ENCODE data around the gene VIPR2.
"Not testable (repeated sequence)": the region's sequence is repeated elsewhere in the genome, so short reads cannot be mapped to it uniquely, and the experiment has no call there.

VIPR2 gene

GRCh38 chr7:159088016-159088865 lies 56.4 kb downstream of the VIPR2 start:
- DNase-seq = no peak

- DNase-seq = no peak
These were observed 58.3 kb downstream of the VIPR2 start for GRCh38 chr7:159086301-159086925.

DNA sequence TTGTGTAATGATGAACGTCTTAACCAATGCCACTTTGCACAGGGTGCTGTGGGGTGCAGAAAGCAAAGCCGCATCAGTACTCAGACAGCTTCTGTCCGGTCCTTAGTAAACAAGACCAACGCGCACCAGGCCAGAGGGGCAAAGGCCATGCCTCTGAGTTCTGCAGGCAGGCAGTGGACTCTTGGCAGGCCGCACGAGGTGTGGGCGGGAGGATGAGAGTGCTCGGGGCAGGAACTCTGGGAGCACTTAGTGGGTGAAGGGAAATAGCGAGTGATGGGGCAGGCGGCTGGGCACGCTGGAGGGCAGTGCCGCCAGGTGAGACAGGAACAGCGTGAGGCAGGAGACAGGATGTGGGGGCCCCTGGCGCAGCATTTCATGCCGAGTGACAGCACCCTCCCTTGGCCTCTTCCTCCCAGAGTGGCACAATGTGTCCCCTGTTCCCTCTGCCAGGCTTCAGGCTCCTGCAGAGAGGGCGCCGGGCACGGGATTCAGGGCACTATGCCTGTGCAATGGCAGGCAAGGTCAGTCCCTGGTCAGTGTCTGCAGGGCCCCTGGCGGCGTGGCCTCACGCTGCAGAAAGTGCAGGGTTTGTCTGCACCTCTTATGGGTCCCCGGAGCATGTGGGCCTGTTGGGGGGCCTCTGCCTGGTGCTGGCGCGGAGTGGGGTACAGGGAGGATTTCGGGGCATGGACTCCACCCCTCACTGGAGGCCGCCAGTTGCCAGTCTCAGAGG lies 60.4 kb downstream of the VIPR2 start:
- DNase-seq = no peak

DNA sequence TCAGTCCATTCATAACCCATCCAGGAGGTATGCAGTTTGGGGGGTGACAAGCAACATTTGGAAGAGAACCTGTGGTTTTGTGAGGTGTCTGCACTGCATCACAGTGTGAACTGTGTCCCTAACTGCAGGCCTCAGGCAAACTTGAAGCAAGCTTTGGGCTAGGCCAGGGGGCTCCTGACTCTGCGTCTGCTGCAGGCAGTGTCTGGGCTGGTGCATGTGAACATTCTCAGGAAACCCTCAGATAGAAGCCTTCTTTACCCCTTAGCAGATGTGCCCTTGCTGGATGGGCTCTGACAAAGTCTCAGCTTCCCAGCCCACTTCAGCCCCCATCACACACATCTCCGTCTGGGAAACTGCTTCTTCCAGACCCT lies 61.0 kb downstream of the VIPR2 start:
- no peak for DNase-seq

- DNase-seq = no peak
These were observed 61.5 kb downstream of the VIPR2 start for GRCh38 chr7:159083001-159083697.

DNA sequence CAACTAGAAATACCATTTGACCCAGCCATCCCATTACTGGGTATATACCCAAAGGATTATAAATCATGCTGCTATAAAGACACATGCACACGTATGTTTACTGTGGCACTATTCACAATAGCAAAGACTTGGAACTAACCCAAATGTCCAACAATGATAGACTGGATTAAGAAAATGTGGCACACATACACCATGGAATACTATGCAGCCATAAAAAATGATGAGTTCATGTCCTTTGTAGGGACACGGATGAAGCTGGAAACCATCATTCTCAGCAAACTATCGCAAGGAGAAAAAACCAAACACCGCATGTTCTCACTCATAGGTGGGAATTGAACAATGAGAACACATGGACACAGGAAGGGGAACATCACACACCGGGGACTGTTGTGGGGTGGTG lies 62.6 kb downstream of the VIPR2 start:
- not testable (repeated sequence) for DNase-seq

DNA sequence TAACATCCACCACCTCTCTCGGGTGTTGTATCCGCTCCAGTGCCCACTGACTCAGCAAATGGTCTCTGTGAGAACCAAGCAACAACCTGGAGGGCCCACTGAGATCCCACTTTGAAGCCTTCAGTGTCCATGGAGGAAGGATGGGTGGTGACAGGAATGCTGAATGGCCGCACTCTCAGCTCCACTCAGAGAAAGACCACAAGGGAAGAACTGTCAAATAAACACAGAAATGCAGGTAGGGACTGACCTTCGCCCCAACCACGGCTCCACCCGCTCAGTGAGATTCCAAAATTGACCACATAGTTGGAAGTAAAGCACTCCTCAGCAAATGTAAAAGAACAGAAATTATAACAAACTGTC lies 65.8 kb downstream of the VIPR2 start:
- no peak for DNase-seq

GRCh38 chr7:159078193-159078910 lies 66.3 kb downstream of the VIPR2 start:
- DNase-seq = no peak

GRCh38 chr7:159076333-159076732 lies 68.3 kb downstream of the VIPR2 start:
- DNase-seq = no peak

GRCh38 chr7:159075563-159076238 lies 69.0 kb downstream of the VIPR2 start:
- peak; percentile 40 for DNase-seq

GRCh38 chr7:159071260-159071659 lies 73.4 kb downstream of the VIPR2 start:
- peak; percentile 46 for DNase-seq

GRCh38 chr7:159070431-159071148 lies 74.1 kb downstream of the VIPR2 start:
- DNase-seq = peak; percentile 60

DNA sequence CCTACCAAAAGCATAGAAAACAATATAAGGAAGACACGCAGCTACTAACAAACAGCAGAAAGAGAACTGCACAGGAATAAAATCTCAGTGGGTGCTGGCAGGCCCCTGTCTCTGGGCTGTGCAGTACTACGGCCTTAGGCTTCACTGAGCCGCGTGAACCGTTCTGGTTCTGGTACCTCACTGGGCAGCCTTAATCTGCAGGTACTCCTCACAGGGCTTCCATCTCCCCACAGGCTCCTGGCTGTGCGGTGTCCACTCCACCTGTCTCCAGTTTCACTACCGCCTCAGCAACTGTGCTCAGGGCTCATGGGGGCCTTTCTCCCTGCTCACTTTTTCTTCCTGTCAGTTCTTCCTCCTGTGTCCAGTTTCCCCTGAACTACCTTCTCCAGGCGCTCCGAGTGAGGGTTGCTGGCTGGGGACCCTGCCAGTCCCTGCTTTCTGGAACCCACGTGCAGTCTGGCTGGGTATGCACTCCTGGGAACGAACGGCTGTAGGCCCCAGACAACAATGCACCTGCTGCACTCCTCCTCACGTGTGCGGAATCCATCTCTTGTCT lies 75.7 kb downstream of the VIPR2 start:
- peak; percentile 52 for DNase-seq

DNA sequence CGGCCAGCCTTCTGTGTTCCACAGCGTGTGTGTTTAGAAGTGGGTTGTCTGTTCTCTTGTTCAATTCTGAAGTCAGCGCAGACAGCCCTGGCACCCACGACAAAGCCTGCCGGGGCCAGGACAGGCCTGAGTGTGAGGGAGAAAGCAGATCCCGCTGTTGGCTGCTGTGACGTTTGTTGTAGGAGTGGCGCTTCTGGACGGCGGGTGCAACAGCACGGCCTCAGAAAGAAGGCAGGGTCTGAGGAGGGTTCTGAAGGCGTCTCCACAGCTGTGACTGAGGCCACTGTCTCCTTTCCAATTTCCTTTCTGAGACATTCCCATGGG lies 76.2 kb downstream of the VIPR2 start:
- peak; percentile 59 for DNase-seq

DNA sequence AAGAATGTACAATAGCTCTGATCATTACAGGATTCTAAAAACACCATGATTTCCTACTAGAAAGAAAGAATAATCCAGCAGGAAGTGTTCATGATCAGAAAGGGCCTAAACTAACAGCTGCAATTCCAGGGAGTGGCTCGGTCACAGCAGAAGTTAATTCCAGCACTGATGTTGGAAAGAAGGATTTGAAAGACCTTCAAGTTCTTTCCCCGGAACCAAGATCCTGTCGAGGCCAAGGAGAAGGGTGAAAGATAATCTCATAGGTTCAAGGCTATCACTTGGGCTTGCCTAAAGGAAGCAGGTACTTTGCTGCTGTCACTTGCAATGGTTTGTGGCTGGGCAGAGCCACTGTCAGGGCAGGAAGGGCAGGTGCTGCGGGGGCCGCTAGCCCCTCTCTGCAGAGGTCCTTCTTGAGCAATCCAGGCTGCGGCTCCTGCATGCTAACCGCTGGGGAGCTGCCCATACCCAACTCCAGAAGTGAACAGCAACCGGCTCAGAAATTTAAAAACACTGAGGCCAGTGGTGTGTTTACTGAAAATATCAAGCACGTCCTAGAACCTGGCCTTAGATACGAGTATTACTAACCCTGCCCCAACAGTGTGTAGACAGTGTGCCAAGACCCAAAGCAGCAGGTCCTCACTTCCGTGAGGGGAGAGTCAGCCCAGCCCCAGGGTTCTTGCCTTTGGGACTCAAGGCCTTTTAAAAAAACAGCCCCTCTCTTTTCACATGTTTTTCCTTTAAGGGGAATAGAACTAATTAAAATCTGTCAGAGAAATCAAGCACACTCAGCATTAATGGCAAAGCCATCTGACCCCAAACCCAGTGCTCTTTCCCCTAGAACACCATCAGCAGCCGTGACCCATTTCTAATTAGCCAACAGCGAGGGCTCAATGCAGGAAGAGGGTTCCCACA lies 76.8 kb downstream of the VIPR2 start:
- DNase-seq = peak; percentile 51

- DNase-seq = peak; percentile 44
These were observed 77.7 kb downstream of the VIPR2 start for GRCh38 chr7:159066816-159067575.

GRCh38 chr7:159065852-159066480 lies 78.7 kb downstream of the VIPR2 start:
- DNase-seq = peak; percentile 38

DNA sequence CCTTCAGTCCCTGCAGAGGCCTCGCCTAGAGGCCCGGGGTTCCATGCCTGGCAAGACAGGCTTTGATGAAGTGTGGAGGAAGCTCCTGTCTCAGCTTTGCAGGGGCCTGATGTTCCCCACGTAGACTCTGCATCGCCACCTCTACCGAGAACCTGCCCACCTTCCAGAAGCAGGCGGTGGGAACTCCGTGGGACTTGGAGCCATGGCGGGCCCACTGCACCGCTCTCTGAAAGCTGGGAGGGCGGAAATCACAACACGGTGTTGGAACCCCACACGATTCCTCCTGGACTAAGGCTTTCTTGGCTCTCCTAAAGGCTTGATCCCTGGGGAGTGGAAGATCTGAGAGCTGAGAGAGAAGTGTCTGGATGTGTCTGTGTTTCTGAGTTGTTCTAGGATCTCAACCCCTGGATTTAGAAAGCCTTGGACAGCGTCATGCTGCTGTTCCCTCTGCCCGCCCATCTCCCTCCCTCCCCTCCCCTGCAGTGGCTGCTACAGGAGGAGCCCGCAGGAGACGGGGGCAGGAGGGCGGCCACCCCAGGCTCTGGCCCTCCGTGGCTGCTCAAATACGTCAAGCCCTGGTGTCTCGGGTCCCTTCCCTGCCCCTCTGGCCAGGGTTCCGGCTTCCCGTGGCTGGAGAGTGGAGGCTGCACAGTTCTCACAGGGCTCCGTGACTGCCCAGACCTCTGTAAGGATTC lies 79.7 kb downstream of the VIPR2 start:
- peak; percentile 45 for DNase-seq

Data from activated CD8-positive, alpha-beta memory T cell treated with anti-CD3 and anti-CD28 coated beads for 24 hours (primary cell).